Parathyroid adenoma (tissue), 2 donors: ENCODE measurements around the gene HS6ST2.
"Not testable (repeated sequence)": the region's sequence is repeated elsewhere in the genome, so short reads cannot be mapped to it uniquely, and the experiment has no call there.

Experiments used
- H2AFZ ChIP-seq: fragments of 300-600 bp; sonication (generic); one replicate; pipeline ENCODE4 v1.7.0; 2017; ENCODE audit warnings: antibody characterized with exemption, mild to moderate bottlenecking
- H3K27ac ChIP-seq: fragments of 300-600 bp; sonication (generic); one replicate; pipeline ENCODE4 v1.7.0; 2017
- H3K27me3 ChIP-seq: fragments of 300-600 bp; sonication (generic); one replicate; pipeline ENCODE4 v1.7.0; 2017; ENCODE audit warnings: low read length; ENCODE audit not compliant: control insufficient read depth, insufficient read depth
- H3K36me3 ChIP-seq: fragments of 300-600 bp; sonication (generic); one replicate; pipeline ENCODE4 v1.7.0; 2017; ENCODE audit warnings: low read length; ENCODE audit not compliant: control insufficient read depth, insufficient read depth
- H3K4me1 ChIP-seq: fragments of 300-600 bp; sonication (generic); one replicate; pipeline ENCODE4 v1.7.0; 2017; ENCODE audit warnings: control low read depth
- H3K4me2 ChIP-seq: fragments of 300-600 bp; sonication (generic); one replicate; pipeline ENCODE4 v1.7.0; 2017; ENCODE audit warnings: low read length
- H3K4me3 ChIP-seq: fragments of 300-600 bp; sonication (generic); one replicate; pipeline ENCODE4 v1.7.0; 2017; ENCODE audit warnings: low read depth, low read length
- H3K79me2 ChIP-seq: fragments of 300-600 bp; sonication (generic); one replicate; pipeline ENCODE4 v1.7.0; 2017; ENCODE audit warnings: control low read depth
- H3K9ac ChIP-seq: fragments of 300-600 bp; sonication (generic); one replicate; pipeline ENCODE4 v1.7.0; 2017; ENCODE audit warnings: mild to moderate bottlenecking
- H3K9me3 ChIP-seq: fragments of 300-600 bp; sonication (generic); one replicate; pipeline ENCODE4 v1.7.0; 2017; ENCODE audit warnings: low read length; ENCODE audit not compliant: control insufficient read depth
- CTCF ChIP-seq: fragments of 300-600 bp; sonication (generic); IDR thresholded peaks from one replicate; pipeline ENCODE4 v1.7.0; 2017; ENCODE audit warnings: antibody characterized with exemption, mild to moderate bottlenecking
- donor health status: primary hyperparathyroidism.

HS6ST2 gene

GRCh38 chrX:132990835-132991234, 32.4 kb upstream of the HS6ST2 start:
- Histone ChIP-seq H3K36me3 (no peaks in the 10 kb centered on the region), H3K27ac (no peak overlapping the region), H3K9me3 (no peaks in the 10 kb centered on the region), H3K4me1 (no peaks in the 10 kb centered on the region), H3K4me3 (no peak overlapping the region), H3K27me3 (no peaks in the 10 kb centered on the region), H3K9ac (no peak overlapping the region), H2AFZ (no peak overlapping the region), H3K4me2 (no peak overlapping the region), H3K79me2 (no peaks in the 10 kb centered on the region)
- no peak for TF ChIP-seq CTCF

GRCh38 chrX:132986556-132986955, 28.1 kb upstream of the HS6ST2 start:
- Histone ChIP-seq H2AFZ (no peak overlapping the region), H3K27me3 (no peaks in the 10 kb centered on the region), H3K4me3 (no peak overlapping the region), H3K4me2 (no peak overlapping the region), H3K9me3 (no peaks in the 10 kb centered on the region), H3K79me2 (no peaks in the 10 kb centered on the region), H3K27ac (no peak overlapping the region), H3K9ac (no peak overlapping the region), H3K4me1 (no peaks in the 10 kb centered on the region), H3K36me3 (no peaks in the 10 kb centered on the region)
- no peak for TF ChIP-seq CTCF

GRCh38 chrX:132984058-132984650, 25.7 kb upstream of the HS6ST2 start:
- Histone ChIP-seq H3K27ac (no peak overlapping the region), H3K4me3 (no peak overlapping the region), H2AFZ (no peak overlapping the region), H3K9ac (no peak overlapping the region), H3K4me2 (no peak overlapping the region), H3K4me1 (no peaks in the 10 kb centered on the region), H3K79me2 (no peaks in the 10 kb centered on the region), H3K9me3 (no peaks in the 10 kb centered on the region), H3K36me3 (no peaks in the 10 kb centered on the region), H3K27me3 (no peaks in the 10 kb centered on the region)
- no peak for TF ChIP-seq CTCF

- H3K4me3 ChIP-seq = no peak overlapping the region
- no peak overlapping the region for H2AFZ ChIP-seq
- no peaks in the 10 kb centered on the region for H3K27me3 ChIP-seq
- no peak overlapping the region for H3K27ac ChIP-seq
- no peaks in the 10 kb centered on the region for H3K9me3 ChIP-seq
- H3K9ac ChIP-seq = no peak overlapping the region
- no peak for TF ChIP-seq CTCF
- H3K4me2 ChIP-seq = no peak overlapping the region
- no peaks in the 10 kb centered on the region for H3K4me1 ChIP-seq
- H3K36me3 ChIP-seq = no peaks in the 10 kb centered on the region
- H3K79me2 ChIP-seq = no peaks in the 10 kb centered on the region
Observed at GRCh38 chrX:132983496-132983895, 25.1 kb upstream of the HS6ST2 start.

- not testable (repeated sequence) for H3K4me1 ChIP-seq, H3K79me2 ChIP-seq, H3K4me3 ChIP-seq, H3K9me3 ChIP-seq, H3K4me2 ChIP-seq, H2AFZ ChIP-seq, H3K9ac ChIP-seq, H3K27me3 ChIP-seq, H3K27ac ChIP-seq, H3K36me3 ChIP-seq
Observed at GRCh38 chrX:132980035-132980434, 21.6 kb upstream of the HS6ST2 start.
